Lower leg skin (tissue), 3 donors: ENCODE measurements around the gene PROC.

Experiments used
- POLR2A ChIP-seq, 2 donors: fragments of 450-650 bp; IDR thresholded peaks; one replicate each; pipeline ENCODE4 v1.6.1; 2016 to 2017; ENCODE audit warnings: antibody characterized with exemption in 2 of 2, mild to moderate bottlenecking in 1 of 2, moderate library complexity in 1 of 2
- TF ChIP-seq, protein P1 (sequence below), 3 donors: fragments of 450-650 bp; IDR thresholded peaks; one replicate each; pipeline ENCODE4 v1.5.1; 2016; ENCODE audit warnings: antibody characterized with exemption in 3 of 3, mild to moderate bottlenecking in 3 of 3, moderate library complexity in 2 of 3

- TF ChIP-seq, protein P1, sequence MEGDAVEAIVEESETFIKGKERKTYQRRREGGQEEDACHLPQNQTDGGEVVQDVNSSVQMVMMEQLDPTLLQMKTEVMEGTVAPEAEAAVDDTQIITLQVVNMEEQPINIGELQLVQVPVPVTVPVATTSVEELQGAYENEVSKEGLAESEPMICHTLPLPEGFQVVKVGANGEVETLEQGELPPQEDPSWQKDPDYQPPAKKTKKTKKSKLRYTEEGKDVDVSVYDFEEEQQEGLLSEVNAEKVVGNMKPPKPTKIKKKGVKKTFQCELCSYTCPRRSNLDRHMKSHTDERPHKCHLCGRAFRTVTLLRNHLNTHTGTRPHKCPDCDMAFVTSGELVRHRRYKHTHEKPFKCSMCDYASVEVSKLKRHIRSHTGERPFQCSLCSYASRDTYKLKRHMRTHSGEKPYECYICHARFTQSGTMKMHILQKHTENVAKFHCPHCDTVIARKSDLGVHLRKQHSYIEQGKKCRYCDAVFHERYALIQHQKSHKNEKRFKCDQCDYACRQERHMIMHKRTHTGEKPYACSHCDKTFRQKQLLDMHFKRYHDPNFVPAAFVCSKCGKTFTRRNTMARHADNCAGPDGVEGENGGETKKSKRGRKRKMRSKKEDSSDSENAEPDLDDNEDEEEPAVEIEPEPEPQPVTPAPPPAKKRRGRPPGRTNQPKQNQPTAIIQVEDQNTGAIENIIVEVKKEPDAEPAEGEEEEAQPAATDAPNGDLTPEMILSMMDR (IDR thresholded peaks at IDR 0.05): no peak
- TF ChIP-seq POLR2A (IDR thresholded peaks at IDR 0.05): no peak
Observed at GRCh38 chr2:127421116-127421800, 3.0 kb downstream of the PROC start.
